Stimulated activated CD4-positive, alpha-beta T cell treated with anti-CD3 and anti-CD28 coated beads, TNF-alpha, amount 100 ng/mL, for 1 hour (primary cell): ENCODE measurements around the gene LPIN1.

Experiments used
- DNase-seq, 3 donors: peaks; one replicate each; pipeline ENCODE4 v3.0.0-alpha.2; 2020; ENCODE audit warnings: low read depth in 3 of 3, low spot score in 1 of 3

LPIN1 gene, protein sequence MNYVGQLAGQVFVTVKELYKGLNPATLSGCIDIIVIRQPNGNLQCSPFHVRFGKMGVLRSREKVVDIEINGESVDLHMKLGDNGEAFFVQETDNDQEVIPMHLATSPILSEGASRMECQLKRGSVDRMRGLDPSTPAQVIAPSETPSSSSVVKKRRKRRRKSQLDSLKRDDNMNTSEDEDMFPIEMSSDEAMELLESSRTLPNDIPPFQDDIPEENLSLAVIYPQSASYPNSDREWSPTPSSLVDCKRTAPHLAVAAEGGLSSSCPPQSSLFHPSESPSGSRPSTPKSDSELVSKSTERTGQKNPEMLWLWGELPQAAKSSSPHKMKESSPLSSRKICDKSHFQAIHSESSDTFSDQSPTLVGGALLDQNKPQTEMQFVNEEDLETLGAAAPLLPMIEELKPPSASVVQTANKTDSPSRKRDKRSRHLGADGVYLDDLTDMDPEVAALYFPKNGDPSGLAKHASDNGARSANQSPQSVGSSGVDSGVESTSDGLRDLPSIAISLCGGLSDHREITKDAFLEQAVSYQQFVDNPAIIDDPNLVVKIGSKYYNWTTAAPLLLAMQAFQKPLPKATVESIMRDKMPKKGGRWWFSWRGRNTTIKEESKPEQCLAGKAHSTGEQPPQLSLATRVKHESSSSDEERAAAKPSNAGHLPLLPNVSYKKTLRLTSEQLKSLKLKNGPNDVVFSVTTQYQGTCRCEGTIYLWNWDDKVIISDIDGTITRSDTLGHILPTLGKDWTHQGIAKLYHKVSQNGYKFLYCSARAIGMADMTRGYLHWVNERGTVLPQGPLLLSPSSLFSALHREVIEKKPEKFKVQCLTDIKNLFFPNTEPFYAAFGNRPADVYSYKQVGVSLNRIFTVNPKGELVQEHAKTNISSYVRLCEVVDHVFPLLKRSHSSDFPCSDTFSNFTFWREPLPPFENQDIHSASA

DNA sequence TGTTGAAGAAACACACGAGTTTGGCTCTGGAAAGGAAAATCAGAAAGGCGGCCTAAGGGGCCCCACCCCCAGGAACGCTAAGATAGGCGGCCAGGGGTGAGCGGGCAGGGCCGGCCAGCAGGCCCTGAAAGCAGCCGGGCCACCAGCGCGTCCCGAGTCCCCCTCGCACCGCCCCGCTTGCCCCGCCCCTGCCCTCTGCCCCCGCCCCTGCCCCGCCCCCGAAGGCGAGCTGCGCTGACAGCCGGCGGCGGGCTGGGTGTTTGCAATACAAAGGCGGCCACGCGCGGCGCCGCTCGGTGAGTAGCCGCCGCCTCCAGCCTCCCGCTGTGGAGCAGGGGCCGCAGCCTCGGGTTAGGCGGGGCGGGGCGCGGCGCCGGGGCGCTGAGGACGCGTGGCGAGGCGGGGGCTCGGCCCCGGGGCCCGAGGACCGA lies at the start of gene LPIN1:
Gene LPIN1 (plus strand): TSS at position 257 of the 431 bp plus-strand sequence. CDS start 18,910 bp downstream, outside the sequence.
- DNase-seq: peak; percentile 69 to 80 (median 75)

DNA sequence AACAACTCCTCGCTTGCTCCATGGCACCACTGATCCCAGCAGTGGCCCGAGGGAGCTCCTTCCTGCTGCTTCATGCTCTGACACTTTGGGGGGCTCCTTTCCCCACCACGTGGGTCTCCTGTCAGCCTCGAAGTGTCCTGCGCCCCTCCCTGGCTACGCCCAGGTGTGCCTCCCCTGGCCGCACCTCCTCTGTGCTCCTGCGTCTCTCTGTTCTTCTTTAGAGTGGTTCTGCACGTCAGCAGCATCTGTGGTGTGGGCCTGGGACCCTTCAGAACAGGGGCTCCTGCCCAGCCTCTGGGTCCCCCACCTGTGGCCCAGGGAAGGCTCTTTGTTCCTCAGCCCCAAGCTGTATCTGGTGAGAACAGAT lies 49.7 kb upstream of the LPIN1 start:
- DNase-seq: no peak

DNA sequence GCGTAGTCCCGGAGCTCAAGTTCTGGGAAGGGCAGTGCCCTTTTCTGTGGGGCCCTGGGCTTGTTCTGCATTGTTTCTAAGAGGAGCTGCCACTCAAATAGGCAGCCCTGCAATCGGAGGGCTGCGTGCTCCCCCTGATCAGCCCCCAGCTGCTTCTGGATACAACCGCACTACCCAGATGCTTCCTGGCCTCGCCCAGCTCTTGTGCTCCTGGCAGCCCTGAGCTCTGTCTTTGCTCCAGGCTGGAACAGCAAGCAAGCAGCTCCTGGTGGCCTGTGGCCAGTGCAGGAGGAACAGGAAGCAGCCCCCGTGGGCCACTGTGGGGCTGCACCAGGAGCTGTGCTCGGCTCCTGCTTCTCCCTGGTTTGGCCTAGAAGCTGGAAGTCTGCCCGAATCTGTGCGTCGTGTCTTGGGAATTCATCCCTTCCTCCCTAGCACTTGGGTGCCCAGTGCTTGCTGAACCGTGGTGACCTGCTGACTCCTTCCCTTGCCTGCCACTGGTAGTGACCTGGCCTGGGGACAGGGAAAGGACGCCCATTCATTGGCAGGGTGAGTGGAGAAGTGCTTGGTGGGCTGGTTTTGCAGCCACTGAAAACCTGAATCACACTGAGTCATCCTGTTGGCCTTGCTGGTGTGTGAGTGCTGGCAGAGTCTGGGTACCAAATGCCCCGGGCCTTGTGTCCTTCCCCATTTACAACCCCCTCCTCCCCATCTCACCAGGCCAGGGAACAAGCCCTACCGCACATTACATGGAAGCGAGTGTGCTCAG lies 49.1 kb upstream of the LPIN1 start:
- no peak for DNase-seq

DNA sequence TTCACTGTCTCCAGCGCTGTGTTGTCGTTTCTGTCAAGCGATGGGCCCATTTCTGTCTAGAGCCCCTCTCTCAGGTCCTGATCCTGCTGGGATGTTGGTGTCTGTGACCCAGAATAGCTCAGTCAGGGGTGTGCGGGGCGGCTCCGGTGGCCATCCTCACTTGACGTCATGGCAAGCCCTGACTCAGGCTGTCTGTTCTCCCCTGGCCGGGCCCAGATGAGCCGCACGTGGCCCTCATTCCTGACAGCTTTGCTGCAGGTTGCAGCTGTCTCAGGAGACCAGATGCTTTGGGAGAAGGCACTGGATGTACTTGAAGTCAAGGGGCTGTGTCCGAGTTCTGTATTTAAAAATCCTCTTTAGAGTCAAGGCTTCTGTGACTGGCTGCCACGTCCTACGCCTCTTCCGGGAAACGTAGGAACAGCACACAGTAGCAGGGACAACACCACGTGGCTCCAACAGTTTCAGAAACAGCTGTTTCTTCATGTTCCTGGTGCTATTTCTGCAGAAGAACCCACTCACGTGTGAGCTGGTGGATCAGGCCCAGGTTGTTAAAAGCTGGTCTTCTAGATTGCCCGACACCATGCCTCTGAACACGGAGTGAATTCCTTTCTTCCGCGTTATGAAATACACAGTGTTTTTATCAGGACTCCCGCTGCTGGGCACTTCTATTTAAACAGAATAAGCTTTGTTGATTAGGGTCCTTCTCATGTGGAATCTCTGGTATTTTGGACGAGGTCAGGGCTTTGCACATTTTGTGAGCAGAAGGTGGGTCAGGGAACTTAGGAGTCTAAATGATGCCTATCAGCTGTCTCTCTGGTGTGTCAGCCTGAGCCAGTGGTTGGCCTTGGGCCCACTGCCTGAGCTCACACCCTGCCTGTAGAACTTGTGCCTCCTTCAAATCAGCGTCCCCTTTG lies 48.2 kb upstream of the LPIN1 start:
- no peak for DNase-seq

DNA sequence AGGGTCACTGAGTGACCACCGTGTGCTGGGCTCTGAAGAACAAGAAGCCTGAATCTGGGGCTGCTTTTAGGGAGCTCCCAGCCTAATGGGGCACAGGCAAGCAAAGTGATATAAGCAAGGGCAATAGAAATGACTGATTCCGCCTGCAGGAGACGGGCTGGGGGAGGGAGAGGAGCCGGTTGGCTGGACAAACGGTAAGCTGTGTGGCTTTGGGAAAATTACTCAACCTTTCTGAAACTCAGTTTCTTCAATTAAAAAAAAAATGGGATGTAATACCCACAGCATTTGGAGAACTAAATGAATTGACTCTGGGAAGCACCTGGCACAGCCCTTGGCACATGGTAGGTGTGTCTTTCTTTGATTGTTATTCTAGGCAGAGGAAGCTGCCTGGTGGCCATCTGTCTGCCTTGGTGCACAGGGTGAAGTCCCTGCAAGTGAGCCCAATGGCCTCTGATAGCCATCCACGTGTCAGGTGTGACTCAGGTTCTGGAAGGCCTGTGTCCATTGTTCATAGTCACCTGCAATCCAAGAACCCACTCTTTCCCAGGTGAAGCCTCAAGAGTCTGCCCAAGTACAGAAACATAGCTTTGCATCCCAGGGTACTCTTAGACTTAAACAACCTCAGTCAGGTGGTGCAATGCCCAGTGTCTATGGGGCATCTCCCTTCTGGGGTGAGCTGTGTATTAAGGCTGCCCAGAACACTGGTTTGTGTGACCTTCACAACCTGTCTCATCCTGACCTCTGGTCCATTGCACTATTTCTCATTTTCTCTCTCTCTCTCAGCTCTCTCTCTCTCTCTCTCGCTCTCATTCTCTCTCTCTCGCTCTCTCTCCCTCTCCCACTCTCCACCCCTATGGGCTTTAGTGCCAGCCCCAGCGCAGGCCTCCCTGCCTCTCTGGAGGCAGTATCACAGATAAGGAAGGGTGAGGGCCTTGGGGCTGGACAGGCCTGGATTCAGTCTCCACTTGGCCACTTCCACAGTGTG lies 46.5 kb upstream of the LPIN1 start:
- DNase-seq: no peak

DNA sequence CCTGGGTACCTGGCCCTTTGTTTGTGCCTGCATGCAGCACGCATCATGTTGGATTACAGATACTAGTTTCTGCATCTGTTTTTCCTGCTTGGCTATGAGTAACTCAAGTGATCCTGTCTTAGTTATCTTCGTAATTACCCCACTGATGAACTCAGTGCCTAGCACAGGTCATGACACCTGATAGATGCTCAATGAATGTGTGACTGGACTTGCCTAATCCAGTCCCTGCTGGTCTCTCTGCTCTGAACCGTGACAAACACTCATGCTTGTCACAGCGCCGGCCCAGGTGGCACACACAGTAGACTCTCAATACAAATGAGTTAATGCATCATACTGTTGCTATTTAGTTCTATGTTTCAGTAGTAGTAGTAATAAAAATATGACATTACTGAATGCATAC lies 45.2 kb upstream of the LPIN1 start:
- no peak for DNase-seq

DNA sequence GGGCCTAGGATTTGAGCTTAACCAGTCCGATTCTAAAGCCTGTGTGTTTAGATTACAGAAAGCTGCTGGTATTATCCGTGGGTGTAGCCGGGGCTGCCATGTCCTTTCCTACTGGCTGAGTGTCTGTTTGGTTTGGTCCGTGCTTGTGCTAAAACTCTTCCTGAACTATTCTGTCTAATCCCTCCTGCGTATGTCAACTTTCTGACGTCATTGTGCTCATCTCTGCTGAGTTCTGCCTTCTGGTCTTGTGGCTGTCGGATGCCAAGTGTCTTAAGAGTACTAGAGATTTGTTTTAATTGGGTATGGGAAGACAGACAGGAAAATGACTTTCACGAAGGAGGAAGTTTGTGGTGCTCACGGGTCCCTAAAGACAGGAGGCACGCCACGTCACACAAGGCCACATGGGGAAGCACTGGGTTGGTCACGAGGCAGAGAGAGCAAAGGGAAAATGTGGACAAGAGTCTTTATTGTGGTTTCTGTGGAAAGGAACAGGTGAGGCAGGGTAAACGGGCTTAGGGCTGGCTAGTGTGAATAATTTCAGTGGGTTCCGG lies 44.6 kb upstream of the LPIN1 start:
- no peak for DNase-seq

DNA sequence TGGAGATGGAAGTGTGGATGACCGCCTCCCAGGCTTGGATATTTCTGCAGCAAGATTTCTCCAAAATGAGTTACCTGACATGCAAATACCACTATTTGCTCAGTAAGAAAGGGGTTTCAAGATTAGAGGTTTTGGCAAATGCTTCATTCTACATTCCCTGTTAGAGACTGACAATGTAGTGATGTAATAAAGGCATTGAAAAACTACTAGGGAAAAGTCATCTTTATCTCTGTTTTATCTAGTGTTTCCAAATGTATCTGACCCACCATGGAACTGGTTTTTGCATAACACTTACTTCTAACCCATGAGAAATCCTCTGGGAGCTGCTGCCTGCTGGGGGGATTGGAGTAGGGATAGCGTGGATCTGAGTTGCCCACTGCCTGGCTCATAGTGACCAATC lies 43.5 kb upstream of the LPIN1 start:
- no peak for DNase-seq

DNA sequence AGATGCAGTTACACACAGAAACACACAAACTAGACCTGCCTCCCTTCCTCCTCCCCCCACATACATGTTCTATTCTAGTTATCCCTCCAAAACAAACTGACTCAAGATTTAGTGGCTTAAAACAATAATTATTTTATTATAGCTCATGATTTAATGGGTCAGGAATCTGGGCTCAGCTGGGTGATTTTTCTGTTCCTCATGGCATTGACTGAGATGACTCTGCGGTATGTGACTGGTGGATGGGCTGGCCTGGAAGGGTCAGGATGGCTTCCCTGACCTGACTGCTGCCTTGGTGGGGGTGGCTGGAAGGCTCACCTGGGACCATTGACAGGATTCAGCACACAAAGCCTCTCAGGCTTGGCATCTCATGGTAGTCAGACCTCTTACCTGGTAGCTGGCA lies 42.7 kb upstream of the LPIN1 start:
- no peak for DNase-seq

DNA sequence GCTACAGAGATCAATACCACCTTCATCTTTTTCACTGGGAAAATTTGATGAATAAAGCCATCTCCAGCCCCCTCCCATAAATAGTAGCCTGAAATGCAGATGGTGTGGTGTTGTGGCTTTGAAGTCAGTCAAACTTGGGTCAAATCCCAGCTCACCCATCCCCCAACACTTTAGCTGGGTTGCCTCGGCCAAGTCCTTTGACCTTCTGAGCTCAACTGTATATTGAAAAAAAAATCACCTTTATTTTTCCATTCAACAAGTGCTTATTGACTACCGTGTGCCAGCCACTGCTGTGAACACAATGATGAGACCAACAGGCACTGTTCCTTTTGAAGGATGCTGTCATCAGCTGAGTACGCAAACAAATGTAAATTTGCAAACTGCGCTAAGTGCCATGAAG lies 41.4 kb upstream of the LPIN1 start:
- DNase-seq: no peak

DNA sequence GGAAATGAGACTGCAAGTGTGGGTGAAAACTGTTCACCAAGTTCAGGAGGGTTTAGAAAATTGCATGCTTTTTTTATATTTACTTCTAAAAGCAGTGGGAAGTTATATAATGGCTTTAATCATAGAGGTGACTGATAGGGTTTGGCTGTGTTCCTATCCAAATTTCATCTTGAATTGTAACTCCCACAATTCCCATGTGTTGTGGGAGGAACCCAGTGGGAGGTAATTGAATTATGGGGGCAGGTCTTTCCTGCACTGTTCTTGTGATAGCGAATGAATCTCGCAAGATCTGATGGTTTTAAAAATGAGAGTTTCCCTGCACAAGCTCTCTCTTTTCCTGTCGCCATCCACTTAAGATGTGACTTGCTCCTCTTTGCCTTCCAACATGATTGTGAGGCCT lies 40.7 kb upstream of the LPIN1 start:
- no peak for DNase-seq

DNA sequence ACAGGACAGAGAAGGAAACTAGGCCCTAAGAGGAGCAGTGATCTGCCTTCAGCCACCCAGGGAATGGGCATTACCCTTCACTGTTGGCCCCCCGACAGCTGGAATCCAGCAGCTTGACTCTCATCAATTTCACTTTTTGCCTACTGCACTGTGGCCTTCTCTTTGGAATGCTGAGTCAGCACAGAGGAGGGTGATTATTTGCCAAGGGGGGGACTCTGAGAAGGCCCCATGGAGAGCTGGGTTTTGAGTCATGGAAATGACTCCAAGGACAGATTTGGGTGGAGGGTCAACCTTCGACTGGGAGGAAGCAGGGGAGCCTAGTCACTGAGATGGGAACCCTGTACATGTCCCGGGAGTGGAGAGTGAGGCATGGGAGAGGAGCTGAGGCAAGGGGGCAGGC lies 38.3 kb upstream of the LPIN1 start:
- no peak for DNase-seq

DNA sequence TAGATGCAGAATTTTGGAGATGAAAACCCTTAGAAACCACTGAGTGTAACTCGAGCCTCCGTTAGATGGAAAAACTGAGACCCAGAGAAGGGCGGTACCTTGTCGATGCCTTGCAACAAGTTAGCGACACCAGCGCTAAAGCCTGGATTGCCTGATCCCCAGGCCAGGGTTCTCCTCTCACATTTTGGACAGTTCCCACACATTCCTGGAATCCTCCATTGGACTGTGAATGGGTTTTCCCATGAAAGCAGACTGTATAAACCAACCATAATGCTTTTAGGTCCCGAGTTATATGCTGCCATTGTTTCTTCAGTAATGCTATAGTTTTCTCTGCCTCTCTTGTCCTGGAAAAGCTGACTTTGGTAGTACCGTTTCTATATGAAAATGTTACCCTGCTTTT lies 37.1 kb upstream of the LPIN1 start:
- no peak for DNase-seq

DNA sequence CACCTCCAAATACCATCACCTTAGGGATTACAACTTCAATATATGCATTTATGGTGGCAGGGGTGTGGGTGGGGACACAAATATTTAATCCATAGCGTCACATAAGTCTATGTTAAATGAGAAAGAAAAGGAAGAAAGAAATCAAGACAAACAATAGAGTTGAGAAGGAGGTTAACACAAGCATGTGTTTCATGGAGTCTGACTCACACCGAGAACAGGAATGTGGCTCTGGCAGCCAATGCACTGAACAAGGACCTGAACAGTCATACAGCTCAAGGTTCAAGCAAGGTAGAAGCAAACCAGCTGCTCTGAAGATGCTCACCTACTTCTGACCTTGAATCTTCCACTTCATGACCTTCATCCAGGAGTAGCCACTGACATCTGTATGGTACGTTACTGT lies 36.2 kb upstream of the LPIN1 start:
- DNase-seq: no peak

DNA sequence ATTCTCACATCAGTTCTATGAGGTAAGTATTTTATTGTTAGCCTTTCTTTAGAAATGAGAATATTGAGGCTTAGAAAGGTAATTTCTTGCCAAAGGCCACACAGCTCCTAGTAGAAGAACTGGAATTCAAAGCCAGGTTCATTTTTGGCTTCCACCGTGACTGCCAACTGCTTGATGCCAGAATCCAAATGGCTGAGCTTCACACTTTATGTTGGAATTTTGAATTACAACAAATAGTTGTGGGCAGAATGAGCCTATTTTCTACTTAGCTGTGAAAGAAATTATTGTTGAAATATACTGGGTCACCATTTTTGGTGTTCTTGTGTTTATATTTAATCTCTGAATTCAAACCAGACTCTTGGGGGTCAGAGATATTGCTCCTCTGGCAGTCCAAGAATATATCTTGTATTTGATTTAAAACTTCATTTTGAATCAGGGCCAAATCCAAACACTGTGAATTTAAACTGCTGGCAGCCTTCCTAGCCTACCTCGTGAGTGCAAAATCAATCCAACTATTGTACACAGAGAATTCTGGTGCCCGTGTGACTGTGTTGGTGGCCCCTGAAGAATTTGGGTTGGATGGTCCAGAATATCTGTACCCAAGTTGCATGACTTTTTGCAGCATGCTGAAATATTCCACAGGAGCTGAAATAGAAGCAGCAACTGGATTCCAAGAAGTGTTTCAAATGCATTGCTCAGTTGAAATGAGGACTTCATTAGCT lies 35.6 kb upstream of the LPIN1 start:
- no peak for DNase-seq

DNA sequence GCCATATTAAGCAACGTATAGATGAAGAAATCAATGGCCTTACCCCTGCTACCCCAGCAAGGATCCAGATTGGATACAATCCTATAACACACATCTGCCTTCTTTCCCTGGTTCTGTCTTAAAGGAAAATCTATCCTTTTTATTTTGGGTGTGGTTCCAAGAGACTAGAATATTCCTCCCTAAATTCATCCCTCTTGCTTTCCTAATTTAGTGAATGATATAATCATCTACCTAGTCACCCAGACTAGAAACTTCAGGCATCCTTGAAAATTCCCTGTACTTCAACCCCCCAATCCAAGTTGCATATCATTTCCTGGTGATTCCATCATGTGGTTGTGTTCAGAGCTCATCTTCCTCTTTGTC lies 35.1 kb upstream of the LPIN1 start:
- no peak for DNase-seq

DNA sequence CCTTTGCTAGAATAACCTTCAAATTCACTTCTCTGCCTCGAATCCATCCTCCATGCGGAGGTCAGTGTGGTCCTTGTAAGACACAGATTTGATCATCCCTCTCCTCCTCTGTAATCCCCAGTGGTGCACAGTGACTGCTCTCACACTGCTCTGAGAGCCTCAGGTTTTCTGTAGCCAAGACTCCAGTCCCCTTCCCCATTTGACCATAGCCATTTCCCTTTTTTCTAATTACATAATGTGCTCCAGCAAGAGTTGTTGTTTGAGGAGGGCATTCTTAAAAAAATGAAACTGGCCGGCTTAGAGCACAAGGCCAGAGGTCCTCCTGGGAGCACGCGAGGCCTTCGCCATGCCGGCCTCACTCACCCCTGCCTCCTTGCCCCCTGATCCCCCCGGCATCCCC lies 34.7 kb upstream of the LPIN1 start:
- no peak for DNase-seq

DNA sequence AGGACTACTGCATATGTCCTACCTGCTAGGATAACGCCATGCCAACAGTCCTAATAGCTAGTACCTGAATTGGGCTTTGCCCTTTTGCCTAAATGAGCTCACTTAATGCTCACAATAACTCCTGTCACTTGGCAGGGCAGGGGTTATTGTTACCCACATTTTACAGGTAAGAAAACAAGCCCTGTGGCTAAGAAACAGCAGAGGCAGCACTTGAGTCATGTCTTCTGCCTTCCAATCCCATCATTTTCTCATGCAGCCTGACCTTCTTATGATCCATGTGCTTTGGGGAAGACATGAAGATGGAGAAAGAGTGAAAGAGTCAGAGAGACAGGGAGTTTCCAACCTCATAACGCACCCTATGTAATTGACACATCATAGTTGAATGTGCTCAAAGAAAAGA lies 33.6 kb upstream of the LPIN1 start:
- no peak for DNase-seq
